Measurements from ENCODE around the gene C1QL3. TPM values are rescaled to one million over a fixed set of nuclear protein-coding genes. Genes with fewer than 3 reads are reported as not detected.

The C1QL3 gene
- total RNA-seq, 1 donor from 2014 or later: 3.0 TPM

GRCh38 chr10:16544099-16544498 is 22.4 kb upstream of the C1QL3 start:
- Mint-ChIP-seq H3K27me3 (peaks cover 11% of the 10 kb centered on the region), H3K4me1 (ENCODE audit: low read depth) (no peaks in the 10 kb centered on the region), H3K4me3 (ENCODE audit: low read depth) (no peak overlapping the region), H3K36me3 (ENCODE audit: insufficient read depth) (no peaks in the 10 kb centered on the region), H3K27ac (no peak overlapping the region), H3K9me3 (ENCODE audit: low read depth) (peaks cover 4% of the 10 kb centered on the region)
- no peak for DNase-seq (ENCODE audit: low spot score, unreplicated experiment)
- TF ChIP-seq, protein P1, sequence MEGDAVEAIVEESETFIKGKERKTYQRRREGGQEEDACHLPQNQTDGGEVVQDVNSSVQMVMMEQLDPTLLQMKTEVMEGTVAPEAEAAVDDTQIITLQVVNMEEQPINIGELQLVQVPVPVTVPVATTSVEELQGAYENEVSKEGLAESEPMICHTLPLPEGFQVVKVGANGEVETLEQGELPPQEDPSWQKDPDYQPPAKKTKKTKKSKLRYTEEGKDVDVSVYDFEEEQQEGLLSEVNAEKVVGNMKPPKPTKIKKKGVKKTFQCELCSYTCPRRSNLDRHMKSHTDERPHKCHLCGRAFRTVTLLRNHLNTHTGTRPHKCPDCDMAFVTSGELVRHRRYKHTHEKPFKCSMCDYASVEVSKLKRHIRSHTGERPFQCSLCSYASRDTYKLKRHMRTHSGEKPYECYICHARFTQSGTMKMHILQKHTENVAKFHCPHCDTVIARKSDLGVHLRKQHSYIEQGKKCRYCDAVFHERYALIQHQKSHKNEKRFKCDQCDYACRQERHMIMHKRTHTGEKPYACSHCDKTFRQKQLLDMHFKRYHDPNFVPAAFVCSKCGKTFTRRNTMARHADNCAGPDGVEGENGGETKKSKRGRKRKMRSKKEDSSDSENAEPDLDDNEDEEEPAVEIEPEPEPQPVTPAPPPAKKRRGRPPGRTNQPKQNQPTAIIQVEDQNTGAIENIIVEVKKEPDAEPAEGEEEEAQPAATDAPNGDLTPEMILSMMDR (IDR thresholded peaks at IDR 0.05; ENCODE audit: unreplicated experiment): no peak

DNA sequence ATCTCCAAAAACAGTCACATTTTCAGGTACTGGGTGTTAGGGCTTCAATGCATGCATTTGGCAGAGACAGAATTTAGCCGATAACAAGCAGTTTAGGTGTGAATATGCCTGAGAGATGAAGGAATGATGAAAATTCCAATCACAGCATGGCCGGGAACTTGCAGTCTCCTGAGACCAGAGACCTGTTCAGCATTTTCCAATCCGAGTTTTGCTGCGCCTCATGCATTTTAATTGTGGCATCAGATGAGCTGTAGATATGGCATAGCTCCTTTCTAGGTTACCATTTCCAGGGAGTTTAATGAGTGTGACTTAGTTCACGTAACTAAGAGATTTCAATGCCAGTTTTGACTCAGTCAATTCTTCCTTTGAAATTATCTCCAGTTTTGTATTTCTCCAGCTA is 14.5 kb upstream of the C1QL3 start:
- Mint-ChIP-seq H3K27ac (no peak overlapping the region), H3K4me3 (ENCODE audit: low read depth) (no peak overlapping the region), H3K36me3 (ENCODE audit: insufficient read depth) (no peaks in the 10 kb centered on the region), H3K27me3 (peaks cover 14% of the 10 kb centered on the region), H3K4me1 (ENCODE audit: low read depth) (no peaks in the 10 kb centered on the region), H3K9me3 (ENCODE audit: low read depth) (no peaks in the 10 kb centered on the region)
- TF ChIP-seq, protein P1 (IDR thresholded peaks at IDR 0.05; ENCODE audit: unreplicated experiment): no peak
- no peak for DNase-seq (ENCODE audit: low spot score, unreplicated experiment)

DNA sequence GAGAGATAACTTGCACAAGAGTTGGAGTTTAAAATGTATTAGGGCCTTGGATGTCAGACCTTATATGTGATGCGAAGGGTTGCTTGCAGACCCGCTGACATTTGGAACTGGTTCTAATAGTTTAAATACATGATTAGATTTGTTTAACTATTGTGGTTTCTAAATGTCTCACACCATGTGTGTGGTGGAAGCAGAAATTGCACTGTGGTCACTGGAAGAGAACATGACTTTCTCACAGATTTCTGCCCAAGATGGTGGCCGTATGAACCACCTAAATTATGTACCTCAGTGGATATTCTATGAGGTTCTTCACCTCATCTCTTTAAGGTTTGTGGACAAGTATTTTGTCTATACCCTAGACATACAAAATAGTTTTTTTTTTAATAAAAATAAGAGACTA is 8.2 kb upstream of the C1QL3 start:
- Mint-ChIP-seq H3K4me3 (ENCODE audit: low read depth) (no peak overlapping the region), H3K27ac (no peak overlapping the region), H3K9me3 (ENCODE audit: low read depth) (no peaks in the 10 kb centered on the region), H3K36me3 (ENCODE audit: insufficient read depth) (no peaks in the 10 kb centered on the region), H3K4me1 (ENCODE audit: low read depth) (peaks cover 5% of the 10 kb centered on the region), H3K27me3 (peaks cover 36% of the 10 kb centered on the region)
- TF ChIP-seq, protein P1 (IDR thresholded peaks at IDR 0.05; ENCODE audit: unreplicated experiment): no peak
- no peak for DNase-seq (ENCODE audit: low spot score, unreplicated experiment)

GRCh38 chr10:16527452-16527851 is 5.8 kb upstream of the C1QL3 start:
- peaks cover 9% of the 10 kb centered on the region for H3K4me1 Mint-ChIP-seq (ENCODE audit: low read depth)
- no peak for DNase-seq (ENCODE audit: low spot score, unreplicated experiment)
- H3K4me3 Mint-ChIP-seq (ENCODE audit: low read depth): no peak overlapping the region

DNA sequence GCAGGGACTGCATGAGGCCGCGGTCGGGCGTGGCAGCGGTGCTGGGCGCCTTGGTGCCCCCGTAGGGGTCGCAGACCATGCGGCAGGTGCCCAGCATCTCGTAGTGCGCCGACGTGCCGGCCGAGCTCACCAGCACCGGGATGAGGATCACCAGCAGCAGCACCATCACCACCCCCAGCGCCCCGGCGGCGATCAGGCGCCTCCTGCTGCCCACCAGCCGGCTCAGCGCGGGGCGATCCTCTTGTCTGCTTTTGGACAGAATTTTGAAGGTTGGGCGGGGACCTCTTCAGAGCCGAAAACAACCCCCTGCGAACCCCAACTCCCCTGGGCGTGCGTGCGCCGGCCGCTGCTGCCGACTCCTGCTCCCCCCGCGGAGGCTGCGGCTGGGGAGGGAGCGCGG is 779 bp downstream of the C1QL3 start:
- TF ChIP-seq, protein P1 (IDR thresholded peaks at IDR 0.05; ENCODE audit: unreplicated experiment): peak; percentile 48
- H3K4me3 Mint-ChIP-seq (ENCODE audit: low read depth): peak overlapping the region; percentile 58
- H3K27ac Mint-ChIP-seq: no peak overlapping the region
- peak; percentile 19 for DNase-seq (ENCODE audit: low spot score, unreplicated experiment)
- H3K36me3 Mint-ChIP-seq (ENCODE audit: insufficient read depth): peaks cover 2% of the 10 kb centered on the region
- peaks cover 9% of the 10 kb centered on the region for H3K4me1 Mint-ChIP-seq (ENCODE audit: low read depth)
- H3K9me3 Mint-ChIP-seq (ENCODE audit: low read depth): no peaks in the 10 kb centered on the region
- peaks cover 76% of the 10 kb centered on the region for H3K27me3 Mint-ChIP-seq

More at GRCh38 chr10:16527452-16527851, 5.8 kb upstream of the C1QL3 start:
- TF ChIP-seq, protein P1 (IDR thresholded peaks at IDR 0.05; ENCODE audit: unreplicated experiment): no peak
- Mint-ChIP-seq H3K36me3 (ENCODE audit: insufficient read depth) (peaks cover 2% of the 10 kb centered on the region), H3K27ac (no peak overlapping the region), H3K27me3 (peaks cover 60% of the 10 kb centered on the region), H3K9me3 (ENCODE audit: low read depth) (no peaks in the 10 kb centered on the region)

Measured in progenitor cell of endocrine pancreas (in vitro differentiated cells).